Measurements from ENCODE around the gene ADAMTS12.

Gene ADAMTS12

DNA sequence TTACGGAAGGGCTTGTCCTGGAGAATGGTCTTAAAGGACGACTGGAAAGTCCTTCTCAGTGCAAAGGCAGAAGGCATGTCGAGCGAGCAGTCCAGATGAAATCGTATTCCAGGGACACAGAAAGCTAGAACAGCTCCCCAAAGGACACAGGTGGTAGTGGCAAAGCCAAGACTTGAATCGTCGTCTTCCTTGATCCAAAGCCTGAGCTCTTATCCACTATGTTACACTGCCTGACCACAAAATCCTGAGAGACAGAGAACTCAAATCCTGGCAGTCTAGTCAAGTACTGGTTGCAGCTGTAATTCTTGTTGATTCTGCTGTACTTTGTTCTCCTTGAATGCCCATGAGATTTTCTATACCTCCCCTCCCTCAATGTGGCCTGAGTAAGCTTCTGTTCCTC is 252.3 kb downstream of the ADAMTS12 start:
- no peak overlapping the region for H3K4me3 Mint-ChIP-seq
- H3K27me3 Mint-ChIP-seq = peaks cover 2% of the 10 kb centered on the region
- H3K36me3 Mint-ChIP-seq = no peaks in the 10 kb centered on the region
- H3K4me1 Mint-ChIP-seq (ENCODE audit: low read depth) = peaks cover 9% of the 10 kb centered on the region
- H3K9me3 Mint-ChIP-seq (ENCODE audit: low read depth) = peaks cover 5% of the 10 kb centered on the region
- H3K27ac Mint-ChIP-seq = no peak overlapping the region

DNA sequence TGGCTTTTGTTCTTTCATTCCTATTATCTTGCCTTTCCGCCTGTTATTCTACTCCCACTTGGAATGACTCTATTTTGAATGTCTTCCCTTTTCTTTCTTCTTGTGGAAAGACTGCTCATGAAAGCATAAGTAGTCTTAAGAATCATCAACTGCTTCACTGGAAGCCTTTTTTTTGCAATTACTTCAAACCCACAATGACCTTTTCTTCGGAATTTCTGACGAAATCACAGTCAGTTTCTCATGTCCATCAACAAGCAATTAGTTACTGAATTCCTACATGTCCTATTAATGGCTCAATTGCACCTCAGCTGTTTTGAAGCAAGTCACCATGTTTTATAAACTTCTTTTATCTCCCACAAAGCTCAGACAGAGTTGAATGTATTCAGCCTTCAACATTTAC is 254.8 kb downstream of the ADAMTS12 start:
- peaks cover 2% of the 10 kb centered on the region for H3K4me1 Mint-ChIP-seq (ENCODE audit: low read depth)
- no peaks in the 10 kb centered on the region for H3K9me3 Mint-ChIP-seq (ENCODE audit: low read depth)
- no peaks in the 10 kb centered on the region for H3K27me3 Mint-ChIP-seq
- H3K4me3 Mint-ChIP-seq = no peak overlapping the region
- no peak overlapping the region for H3K27ac Mint-ChIP-seq
- no peaks in the 10 kb centered on the region for H3K36me3 Mint-ChIP-seq

- no peak overlapping the region for H3K4me3 Mint-ChIP-seq
- H3K4me1 Mint-ChIP-seq (ENCODE audit: low read depth) = no peaks in the 10 kb centered on the region
- no peaks in the 10 kb centered on the region for H3K36me3 Mint-ChIP-seq
- no peak overlapping the region for H3K27ac Mint-ChIP-seq
- H3K9me3 Mint-ChIP-seq (ENCODE audit: low read depth) = no peaks in the 10 kb centered on the region
- H3K27me3 Mint-ChIP-seq = no peaks in the 10 kb centered on the region
Observed at GRCh38 chr5:33635582-33635981, 256.2 kb downstream of the ADAMTS12 start.

GRCh38 chr5:33633699-33634098 is 258.1 kb downstream of the ADAMTS12 start:
- no peak overlapping the region for H3K4me3 Mint-ChIP-seq
- no peaks in the 10 kb centered on the region for H3K36me3 Mint-ChIP-seq
- no peaks in the 10 kb centered on the region for H3K4me1 Mint-ChIP-seq (ENCODE audit: low read depth)
- H3K27me3 Mint-ChIP-seq = no peaks in the 10 kb centered on the region
- no peak overlapping the region for H3K27ac Mint-ChIP-seq
- H3K9me3 Mint-ChIP-seq (ENCODE audit: low read depth) = no peaks in the 10 kb centered on the region

- Mint-ChIP-seq H3K4me1 (ENCODE audit: low read depth) (no peaks in the 10 kb centered on the region), H3K9me3 (ENCODE audit: low read depth) (no peaks in the 10 kb centered on the region), H3K4me3 (no peak overlapping the region), H3K36me3 (no peaks in the 10 kb centered on the region), H3K27me3 (no peaks in the 10 kb centered on the region), H3K27ac (no peak overlapping the region)
Observed at GRCh38 chr5:33631786-33632185, 260.0 kb downstream of the ADAMTS12 start.

DNA sequence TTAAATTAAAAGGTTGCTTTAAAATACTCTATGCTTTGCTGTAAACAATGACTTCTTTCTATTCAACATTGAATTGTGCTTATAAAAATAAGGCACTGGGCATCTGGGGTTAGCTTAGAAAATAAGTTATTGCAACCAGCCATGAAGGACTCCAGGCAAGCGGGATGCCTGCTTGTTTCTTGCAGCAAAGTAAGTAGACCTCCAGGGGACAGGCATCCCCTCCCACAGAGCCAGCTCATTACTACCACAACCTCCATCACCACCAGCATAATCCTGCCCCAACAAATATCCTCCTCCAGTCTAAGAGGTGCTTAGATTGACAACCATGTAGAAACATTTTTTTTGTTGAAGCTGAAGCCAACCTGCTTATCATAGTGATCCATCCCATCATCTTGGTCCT is 260.7 kb downstream of the ADAMTS12 start:
- Mint-ChIP-seq H3K36me3 (no peaks in the 10 kb centered on the region), H3K27ac (no peak overlapping the region), H3K4me1 (ENCODE audit: low read depth) (no peaks in the 10 kb centered on the region), H3K27me3 (no peaks in the 10 kb centered on the region), H3K9me3 (ENCODE audit: low read depth) (no peaks in the 10 kb centered on the region), H3K4me3 (no peak overlapping the region)

DNA sequence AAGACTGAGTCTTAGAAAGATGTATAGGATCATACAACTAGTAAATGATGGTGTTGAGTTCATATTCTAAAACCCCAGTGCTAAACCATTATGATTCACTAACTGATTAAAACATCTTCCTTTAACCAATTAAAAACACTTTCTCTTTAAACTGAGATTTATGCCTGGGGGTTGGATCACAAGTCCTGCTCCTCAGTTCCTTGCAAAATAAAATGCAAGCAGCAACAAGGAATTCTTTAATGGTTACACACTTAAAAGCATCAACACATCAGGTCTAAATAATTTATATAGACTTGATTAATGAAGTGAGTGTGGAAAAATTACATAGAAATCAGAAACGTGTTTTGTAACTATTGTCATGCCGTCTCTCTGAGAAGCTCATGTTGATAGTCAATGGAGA is 261.8 kb downstream of the ADAMTS12 start:
- Mint-ChIP-seq H3K4me3 (no peak overlapping the region), H3K9me3 (ENCODE audit: low read depth) (no peaks in the 10 kb centered on the region), H3K27ac (no peak overlapping the region), H3K36me3 (no peaks in the 10 kb centered on the region), H3K4me1 (ENCODE audit: low read depth) (no peaks in the 10 kb centered on the region), H3K27me3 (no peaks in the 10 kb centered on the region)

- H3K36me3 Mint-ChIP-seq = no peaks in the 10 kb centered on the region
- H3K9me3 Mint-ChIP-seq (ENCODE audit: low read depth) = no peaks in the 10 kb centered on the region
- H3K27ac Mint-ChIP-seq = no peak overlapping the region
- H3K4me1 Mint-ChIP-seq (ENCODE audit: low read depth) = no peaks in the 10 kb centered on the region
- H3K27me3 Mint-ChIP-seq = peaks cover 4% of the 10 kb centered on the region
- no peak overlapping the region for H3K4me3 Mint-ChIP-seq
Observed at GRCh38 chr5:33628796-33629195, 263.0 kb downstream of the ADAMTS12 start.

DNA sequence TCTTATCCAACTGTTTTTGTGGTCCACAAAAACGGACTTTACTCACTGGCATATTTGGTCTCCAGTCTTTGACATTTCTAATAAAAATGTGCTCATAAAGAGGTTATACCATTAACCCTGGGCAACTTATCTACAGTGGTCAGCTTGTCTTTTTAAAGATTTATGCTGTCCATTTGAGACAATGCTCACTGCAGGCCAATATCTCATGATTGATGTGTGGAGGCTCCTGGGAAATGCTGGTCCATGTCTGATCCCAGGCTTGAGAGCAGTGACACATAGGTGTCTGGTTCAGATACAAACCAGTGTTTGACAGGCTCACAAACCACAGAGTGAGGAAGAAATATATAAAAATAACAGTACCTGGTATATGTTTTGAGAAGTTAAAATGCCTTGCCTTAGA is 270.3 kb downstream of the ADAMTS12 start:
- no peak overlapping the region for H3K27ac Mint-ChIP-seq
- no peak overlapping the region for H3K4me3 Mint-ChIP-seq
- H3K4me1 Mint-ChIP-seq (ENCODE audit: low read depth) = no peaks in the 10 kb centered on the region
- no peaks in the 10 kb centered on the region for H3K9me3 Mint-ChIP-seq (ENCODE audit: low read depth)
- H3K27me3 Mint-ChIP-seq = peaks cover 17% of the 10 kb centered on the region
- H3K36me3 Mint-ChIP-seq = no peaks in the 10 kb centered on the region

GRCh38 chr5:33614039-33614438 is 277.8 kb downstream of the ADAMTS12 start:
- no peaks in the 10 kb centered on the region for H3K4me1 Mint-ChIP-seq (ENCODE audit: low read depth)
- no peak overlapping the region for H3K27ac Mint-ChIP-seq
- H3K27me3 Mint-ChIP-seq = no peaks in the 10 kb centered on the region
- H3K4me3 Mint-ChIP-seq = no peak overlapping the region
- H3K36me3 Mint-ChIP-seq = no peaks in the 10 kb centered on the region
- no peaks in the 10 kb centered on the region for H3K9me3 Mint-ChIP-seq (ENCODE audit: low read depth)

DNA sequence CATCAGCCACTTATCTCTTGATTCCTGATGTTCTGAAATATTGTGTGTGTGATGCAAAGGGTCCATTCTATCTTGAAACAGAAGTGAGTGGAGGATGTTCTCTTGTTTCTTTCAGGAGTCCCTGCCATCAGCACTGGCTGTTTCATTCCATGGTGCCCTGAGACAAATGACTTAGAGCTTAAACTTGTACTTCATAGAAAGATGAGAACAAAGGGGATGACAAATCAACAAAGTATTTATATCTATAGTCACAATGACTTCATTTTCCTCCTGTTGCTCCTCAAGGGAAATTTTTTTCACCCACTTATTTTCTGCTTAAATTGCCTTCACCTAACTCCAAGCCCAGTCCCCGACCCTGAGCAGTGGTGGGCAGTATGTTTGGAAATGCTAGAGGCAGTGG is 279.4 kb downstream of the ADAMTS12 start:
- Mint-ChIP-seq H3K4me3 (no peak overlapping the region), H3K36me3 (no peaks in the 10 kb centered on the region), H3K9me3 (ENCODE audit: low read depth) (no peaks in the 10 kb centered on the region), H3K4me1 (ENCODE audit: low read depth) (no peaks in the 10 kb centered on the region), H3K27ac (no peak overlapping the region), H3K27me3 (no peaks in the 10 kb centered on the region)

GRCh38 chr5:33611877-33612276 is 279.9 kb downstream of the ADAMTS12 start:
- no peak overlapping the region for H3K27ac Mint-ChIP-seq
- no peaks in the 10 kb centered on the region for H3K27me3 Mint-ChIP-seq
- H3K4me3 Mint-ChIP-seq = no peak overlapping the region
- H3K9me3 Mint-ChIP-seq (ENCODE audit: low read depth) = no peaks in the 10 kb centered on the region
- no peaks in the 10 kb centered on the region for H3K36me3 Mint-ChIP-seq
- H3K4me1 Mint-ChIP-seq (ENCODE audit: low read depth) = no peaks in the 10 kb centered on the region

DNA sequence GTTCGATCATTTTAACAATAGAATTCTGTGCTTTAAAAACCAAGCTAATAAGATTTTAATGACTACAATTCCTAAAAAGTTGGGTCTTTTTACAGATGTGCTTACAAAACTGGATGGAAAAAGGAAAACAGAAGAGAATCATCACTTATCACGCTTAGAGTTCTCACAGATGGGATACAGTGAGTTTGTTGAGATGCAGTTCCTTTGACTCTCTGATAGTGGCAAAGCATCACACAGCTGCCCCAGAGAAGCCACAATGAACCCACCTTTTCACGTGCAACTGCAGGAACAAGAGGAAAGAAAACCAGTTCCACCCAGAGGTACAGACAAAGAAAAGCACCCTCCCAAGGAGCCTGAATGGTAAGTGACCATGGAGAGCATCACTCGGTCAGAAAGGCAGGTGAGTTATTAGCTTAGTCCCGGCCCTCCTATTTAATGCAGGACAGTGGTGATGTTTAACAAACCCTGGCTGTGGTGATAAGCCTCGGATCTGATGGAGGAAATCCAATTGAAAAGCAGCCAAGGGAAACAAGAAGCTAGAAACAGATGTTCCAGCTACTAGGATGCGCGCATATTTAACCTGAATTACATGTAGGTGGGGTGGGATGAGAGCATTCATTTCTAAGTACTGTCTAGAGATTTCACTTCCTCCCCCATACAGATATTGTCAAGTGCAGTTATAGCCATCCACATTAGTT is 283.3 kb downstream of the ADAMTS12 start:
- H3K9me3 Mint-ChIP-seq (ENCODE audit: low read depth) = no peaks in the 10 kb centered on the region
- H3K4me3 Mint-ChIP-seq = no peak overlapping the region
- no peak overlapping the region for H3K27ac Mint-ChIP-seq
- H3K27me3 Mint-ChIP-seq = peaks cover 2% of the 10 kb centered on the region
- H3K4me1 Mint-ChIP-seq (ENCODE audit: low read depth) = no peaks in the 10 kb centered on the region
- no peaks in the 10 kb centered on the region for H3K36me3 Mint-ChIP-seq

DNA sequence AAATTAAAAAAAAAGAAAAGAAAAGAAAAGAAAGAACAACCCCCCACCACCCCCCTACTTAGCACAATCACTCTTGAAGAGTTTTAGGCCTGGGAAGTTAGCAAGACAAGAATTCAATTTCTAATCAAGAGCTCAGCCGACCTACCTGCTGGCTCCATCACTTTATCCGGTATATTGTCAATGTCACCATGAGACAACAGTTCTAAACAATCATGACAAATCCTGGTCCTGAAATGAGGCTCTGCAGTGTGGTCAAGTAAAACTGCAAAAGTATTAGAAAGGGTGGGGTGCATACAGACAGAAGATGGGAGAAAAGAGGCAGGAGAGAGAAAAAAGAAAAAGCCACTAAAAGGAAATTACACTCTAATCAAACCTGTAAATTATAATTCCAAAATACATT is 287.3 kb downstream of the ADAMTS12 start:
- Mint-ChIP-seq H3K36me3 (no peaks in the 10 kb centered on the region), H3K4me1 (ENCODE audit: low read depth) (no peaks in the 10 kb centered on the region), H3K27me3 (peaks cover 2% of the 10 kb centered on the region), H3K9me3 (ENCODE audit: low read depth) (no peaks in the 10 kb centered on the region), H3K27ac (no peak overlapping the region), H3K4me3 (no peak overlapping the region)

GRCh38 chr5:33601881-33602280 is 289.9 kb downstream of the ADAMTS12 start:
- Mint-ChIP-seq H3K9me3 (ENCODE audit: low read depth) (no peaks in the 10 kb centered on the region), H3K36me3 (no peaks in the 10 kb centered on the region), H3K27ac (no peak overlapping the region), H3K4me1 (ENCODE audit: low read depth) (no peaks in the 10 kb centered on the region), H3K27me3 (peaks cover 2% of the 10 kb centered on the region), H3K4me3 (no peak overlapping the region)

DNA sequence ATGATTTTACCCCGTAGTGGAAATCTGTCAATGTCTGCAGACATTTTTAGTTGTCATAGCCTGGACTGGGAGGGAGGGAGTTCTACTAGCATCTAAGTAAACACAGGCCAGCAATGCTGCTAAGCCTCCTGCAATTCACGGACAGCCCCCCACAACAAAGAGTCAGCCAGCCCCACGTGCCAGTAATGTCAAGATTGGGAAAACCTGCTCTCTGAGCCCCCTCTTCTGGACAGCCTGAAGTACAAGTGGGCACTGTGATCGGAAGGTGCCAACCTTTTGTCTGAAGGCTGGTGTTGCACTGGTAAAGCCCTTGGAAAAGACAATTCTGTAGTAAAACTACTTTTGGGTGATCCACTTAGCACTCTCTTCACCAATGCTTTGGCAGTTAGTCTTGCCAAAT is 296.5 kb downstream of the ADAMTS12 start:
- Mint-ChIP-seq H3K4me3 (no peak overlapping the region), H3K4me1 (ENCODE audit: low read depth) (no peaks in the 10 kb centered on the region), H3K27ac (no peak overlapping the region), H3K27me3 (peaks cover 1% of the 10 kb centered on the region), H3K9me3 (ENCODE audit: low read depth) (no peaks in the 10 kb centered on the region), H3K36me3 (no peaks in the 10 kb centered on the region)

All from activated naive CD8-positive, alpha-beta T cell (primary cell).